Inflammatory macrophage treated with lipopolysaccharide for 4 hours (primary cell): ENCODE measurements around the gene SRMS.
A peak's percentile ranks its signal among the peaks of the same experiment; 100 is the strongest.
"Not testable (repeated sequence)": the region's sequence is repeated elsewhere in the genome, so short reads cannot be mapped to it uniquely, and the experiment has no call there.

Source experiments
- DNase-seq: peaks from one replicate; pipeline ENCODE4 v3.0.0-alpha.2; 2020

SRMS gene

DNA sequence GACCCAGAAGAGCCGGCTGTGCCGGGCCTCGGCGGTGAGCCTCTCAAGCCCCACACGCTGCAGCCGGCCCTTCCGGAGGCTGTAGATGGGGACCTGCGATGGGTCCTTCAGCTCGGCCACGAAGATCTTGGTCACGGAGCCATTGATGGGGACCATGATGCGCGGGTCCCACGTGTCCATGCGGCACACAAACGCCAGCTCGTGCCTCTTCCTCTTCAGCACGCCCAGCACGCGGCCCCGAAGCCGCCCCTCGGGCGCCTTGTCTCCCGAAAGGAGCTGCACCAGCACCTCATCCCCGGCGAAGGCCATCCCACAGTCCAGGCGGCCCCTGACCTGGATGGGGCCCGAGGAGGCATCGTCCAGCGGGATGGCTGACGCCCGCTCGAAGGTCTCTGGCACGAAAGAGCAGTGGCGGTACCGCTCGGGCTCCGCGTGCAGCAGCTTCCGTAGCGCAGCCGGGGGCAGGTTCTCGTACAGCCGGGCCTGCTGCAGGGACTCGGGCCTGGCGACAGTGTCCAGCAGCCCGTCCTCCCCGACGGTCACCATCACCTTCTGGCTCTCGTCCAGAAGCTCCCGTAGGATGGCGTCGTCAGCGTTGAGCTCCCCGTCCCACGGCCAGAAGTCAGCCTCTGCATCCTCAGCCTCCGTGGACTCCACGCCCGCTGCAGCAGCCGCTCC lies 17.6 kb upstream of the SRMS start:
- no peak for DNase-seq

GRCh38 chr20:63564036-63564810 lies 16.7 kb upstream of the SRMS start:
- DNase-seq = no peak

DNA sequence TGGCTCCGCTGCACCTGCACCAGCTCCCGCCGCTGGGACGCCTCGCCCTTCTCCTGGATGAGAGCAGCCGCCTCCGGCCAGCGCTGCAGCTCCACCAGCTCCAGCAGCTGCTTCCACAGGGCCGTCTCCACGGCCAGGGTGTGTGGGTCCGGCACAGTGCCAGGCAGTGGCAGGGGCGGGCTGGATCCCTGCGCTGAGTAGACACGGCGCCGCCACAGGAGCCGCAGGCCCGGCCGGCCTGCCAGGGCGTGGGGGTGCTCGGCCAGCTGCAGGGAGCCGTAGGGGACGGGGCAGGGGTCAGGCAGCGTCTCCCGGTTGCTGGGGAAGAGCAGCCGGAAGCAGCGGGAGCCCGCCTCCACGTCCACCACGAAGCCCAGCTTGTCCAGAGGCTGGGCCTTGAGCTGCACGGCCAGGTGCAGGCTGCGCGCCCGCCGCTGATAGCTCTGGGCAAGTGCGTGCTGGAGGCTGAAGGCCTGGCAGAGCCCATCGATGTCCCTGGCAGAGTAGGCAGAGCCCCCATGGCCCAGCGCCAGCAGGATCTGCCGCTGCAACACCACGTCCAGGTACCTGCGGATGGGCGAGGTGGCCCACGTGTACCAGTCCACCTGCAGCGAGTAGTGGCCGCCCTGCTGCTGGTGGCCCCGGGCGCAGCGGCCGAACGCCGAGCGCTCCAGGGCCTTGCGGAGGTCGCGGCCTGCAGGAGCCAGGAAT lies 15.8 kb upstream of the SRMS start:
- no peak for DNase-seq

- no peak for DNase-seq
Observed at GRCh38 chr20:63562461-63563224, 15.1 kb upstream of the SRMS start.

DNA sequence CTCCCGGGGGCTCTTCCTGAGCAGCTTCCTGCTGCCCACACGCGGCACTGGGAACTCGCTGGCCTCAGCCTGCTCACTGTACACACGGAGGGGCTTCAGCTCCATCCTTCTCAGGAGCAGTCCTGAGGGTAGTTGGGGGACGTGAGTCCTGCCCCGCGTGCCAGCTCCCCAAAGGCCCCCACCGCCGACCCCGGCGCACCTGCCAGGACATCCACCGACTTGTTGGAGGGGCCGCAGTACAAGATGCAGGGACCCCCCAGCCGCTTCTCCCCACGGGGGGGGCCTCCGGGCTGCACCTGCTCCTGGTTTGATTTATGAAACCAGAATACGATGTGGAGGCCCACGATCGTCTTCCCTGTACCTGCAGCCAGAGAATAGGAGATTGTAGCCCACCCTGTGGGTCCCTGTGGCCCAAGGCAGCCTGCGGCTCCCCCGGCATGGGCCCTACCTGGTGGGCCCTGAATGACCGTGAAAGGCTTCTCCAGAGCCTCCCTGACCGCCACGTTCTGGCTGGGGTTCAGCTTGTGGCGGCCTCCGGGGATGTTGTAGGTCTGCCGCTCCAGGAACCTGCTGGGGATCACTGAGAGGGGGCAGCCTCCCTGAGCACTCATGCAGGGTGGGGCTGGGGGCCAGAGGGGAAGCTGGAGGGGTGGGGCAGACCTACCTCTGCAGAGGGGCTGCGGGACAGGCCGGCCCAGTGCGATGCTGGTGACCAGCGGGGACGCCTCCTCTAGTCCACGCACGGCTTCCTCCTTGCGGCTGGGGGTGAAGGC lies 14.3 kb upstream of the SRMS start:
- no peak for DNase-seq

GRCh38 chr20:63560856-63561609 lies 13.5 kb upstream of the SRMS start:
- no peak for DNase-seq

- DNase-seq = no peak
Observed at GRCh38 chr20:63560333-63560805, 12.8 kb upstream of the SRMS start.

GRCh38 chr20:63559485-63560332 lies 12.2 kb upstream of the SRMS start:
- not testable (repeated sequence) for DNase-seq

- DNase-seq = no peak
Observed at GRCh38 chr20:63558804-63559484, 11.4 kb upstream of the SRMS start.

DNA sequence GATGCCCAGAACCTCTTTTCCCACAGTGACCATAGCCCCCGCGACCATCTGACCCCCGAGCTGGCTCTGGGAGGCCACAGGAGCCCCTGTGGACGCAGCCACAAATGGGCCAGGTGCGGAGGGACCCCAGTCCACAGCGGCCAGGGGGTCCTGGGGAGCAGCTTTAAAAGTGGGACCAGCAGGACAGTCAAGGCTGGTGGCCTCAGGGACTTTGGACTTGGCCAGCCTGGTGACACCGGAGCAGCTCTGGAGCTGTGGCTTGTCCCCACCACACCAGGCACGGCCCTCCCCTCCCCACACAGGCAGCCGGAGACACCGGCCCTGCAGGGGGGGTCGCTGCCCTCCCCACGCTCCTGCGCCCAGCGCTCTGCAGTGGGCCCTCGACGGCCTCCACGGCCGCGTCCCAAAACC lies 9.9 kb upstream of the SRMS start:
- DNase-seq = no peak

DNA sequence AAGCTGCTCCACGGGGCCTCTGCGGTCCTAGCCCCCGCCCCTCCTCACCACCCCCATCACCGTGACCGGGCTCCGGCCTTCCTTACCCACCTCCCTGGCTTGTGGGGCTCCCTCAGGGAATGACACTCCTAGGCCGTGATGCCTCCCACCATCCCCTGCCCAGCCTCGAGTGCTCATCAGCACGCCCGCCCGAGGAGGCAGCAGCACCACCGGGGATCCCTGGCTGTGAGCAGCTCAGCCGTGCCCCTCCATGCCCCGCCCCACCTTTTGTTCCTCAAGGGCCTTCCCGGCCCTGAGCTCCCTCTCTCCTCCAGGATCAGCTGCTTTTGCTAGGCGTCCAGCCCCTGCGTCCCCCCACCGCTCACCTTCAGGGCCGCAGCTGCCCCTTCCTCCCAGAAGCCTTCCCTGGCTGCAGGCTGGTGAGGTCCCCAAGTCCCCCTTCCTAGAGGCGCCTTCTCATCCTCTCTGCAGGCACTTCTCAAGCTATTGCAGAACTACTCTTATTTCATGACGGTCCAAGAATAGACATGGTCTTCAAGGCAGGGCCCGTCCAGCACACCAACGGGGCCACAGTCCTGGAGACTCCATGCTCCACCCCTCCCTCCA lies 9.4 kb upstream of the SRMS start:
- no peak for DNase-seq

- no peak for DNase-seq
Observed at GRCh38 chr20:63555661-63556381, 8.3 kb upstream of the SRMS start.

- DNase-seq = no peak
Observed at GRCh38 chr20:63554361-63555278, 7.1 kb upstream of the SRMS start.

DNA sequence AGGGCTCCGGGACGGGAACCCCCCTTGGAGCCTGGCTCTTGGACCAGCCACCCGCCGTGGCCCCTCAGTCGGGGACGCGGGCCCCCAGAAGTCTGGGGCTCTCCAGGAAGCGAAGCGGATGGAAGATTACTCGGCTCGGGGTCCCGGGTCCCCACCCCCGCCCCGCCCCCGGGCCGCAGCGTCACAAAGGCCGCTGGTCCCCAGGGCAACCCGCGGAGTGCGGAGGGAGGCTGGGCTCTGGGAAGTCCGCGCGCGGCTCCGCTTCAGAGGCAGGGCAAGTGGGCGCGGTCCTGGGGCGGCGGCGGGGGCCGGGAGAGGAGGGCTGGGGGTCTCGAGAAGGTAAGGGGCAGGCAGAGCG lies 6.4 kb upstream of the SRMS start, which contains the start of gene FNDC11:
TSS of gene FNDC11 (plus strand) at position 227 of the 358 bp plus-strand sequence. CDS start 1,505 bp downstream, outside the sequence.
- peak; percentile 48 for DNase-seq

DNA sequence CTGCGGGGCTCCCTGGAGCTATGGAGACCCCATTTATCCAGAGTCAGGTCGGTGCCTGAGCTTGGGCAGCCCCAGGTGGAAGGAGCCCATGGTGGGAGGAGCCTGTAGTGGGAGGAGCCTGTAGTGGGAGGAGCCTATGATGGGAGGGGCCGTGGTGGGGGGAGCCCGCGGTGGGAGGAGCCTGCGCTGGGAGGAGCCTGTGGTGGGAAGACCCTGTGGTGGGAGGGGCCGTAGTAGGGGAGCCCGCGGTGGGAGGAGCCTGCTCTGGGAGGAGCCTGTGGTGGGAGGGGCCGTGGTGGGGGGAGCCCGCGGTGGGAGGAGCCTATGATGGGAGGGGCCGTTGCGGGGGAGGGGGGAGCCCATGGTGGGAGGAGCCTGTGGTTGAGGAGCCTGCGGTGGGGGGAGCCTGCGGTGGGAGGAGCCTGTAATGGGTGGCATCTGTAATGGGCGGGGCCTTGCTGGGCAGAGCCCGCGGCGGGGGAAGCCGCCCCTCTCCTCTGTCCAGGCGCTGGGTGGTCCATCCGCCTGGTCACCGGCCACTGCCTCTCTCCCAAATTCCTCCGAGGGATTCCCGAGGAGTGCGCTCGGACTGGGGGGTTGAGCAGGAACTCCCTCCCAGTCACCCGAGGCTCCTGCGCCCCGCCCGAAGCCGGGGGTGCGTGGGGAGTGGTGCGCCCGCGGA lies 5.8 kb upstream of the SRMS start:
- DNase-seq = peak; percentile 84

- DNase-seq = no peak
Observed at GRCh38 chr20:63552481-63553249, 5.1 kb upstream of the SRMS start.
